ENCODE measurements around the gene HOXB1.

HOXB1 gene

DNA sequence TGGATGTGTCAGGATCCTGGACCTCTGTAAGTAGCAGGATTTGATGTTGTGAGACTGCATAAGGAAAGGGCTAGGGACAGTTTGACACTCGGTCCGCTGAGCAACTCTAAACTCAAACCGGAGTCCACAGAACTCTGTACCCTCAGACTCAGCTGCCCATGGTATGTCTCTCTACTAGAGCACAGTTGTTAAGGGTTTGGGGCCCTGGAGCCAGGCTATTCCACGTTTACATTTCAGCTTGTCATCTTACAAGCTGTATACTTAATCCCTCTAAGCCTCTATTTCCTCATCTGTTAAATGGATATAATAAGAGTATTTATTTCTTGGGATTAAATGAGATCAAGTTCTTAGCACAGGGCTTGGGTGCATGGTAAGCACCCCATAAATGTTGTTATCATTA lies 27.9 kb downstream of the HOXB1 start:
- TF ChIP-seq, protein P1, sequence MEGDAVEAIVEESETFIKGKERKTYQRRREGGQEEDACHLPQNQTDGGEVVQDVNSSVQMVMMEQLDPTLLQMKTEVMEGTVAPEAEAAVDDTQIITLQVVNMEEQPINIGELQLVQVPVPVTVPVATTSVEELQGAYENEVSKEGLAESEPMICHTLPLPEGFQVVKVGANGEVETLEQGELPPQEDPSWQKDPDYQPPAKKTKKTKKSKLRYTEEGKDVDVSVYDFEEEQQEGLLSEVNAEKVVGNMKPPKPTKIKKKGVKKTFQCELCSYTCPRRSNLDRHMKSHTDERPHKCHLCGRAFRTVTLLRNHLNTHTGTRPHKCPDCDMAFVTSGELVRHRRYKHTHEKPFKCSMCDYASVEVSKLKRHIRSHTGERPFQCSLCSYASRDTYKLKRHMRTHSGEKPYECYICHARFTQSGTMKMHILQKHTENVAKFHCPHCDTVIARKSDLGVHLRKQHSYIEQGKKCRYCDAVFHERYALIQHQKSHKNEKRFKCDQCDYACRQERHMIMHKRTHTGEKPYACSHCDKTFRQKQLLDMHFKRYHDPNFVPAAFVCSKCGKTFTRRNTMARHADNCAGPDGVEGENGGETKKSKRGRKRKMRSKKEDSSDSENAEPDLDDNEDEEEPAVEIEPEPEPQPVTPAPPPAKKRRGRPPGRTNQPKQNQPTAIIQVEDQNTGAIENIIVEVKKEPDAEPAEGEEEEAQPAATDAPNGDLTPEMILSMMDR (conservative IDR thresholded peaks at IDR 0.05; ENCODE audit: control insufficient read depth, insufficient read depth, low read depth, low read length), result no peak
- no peak overlapping the region for H3K4me3 ChIP-seq (ENCODE audit: control insufficient read depth, low read depth, low read length)
- no peak for DNase-seq (ENCODE audit: low read depth)

DNA sequence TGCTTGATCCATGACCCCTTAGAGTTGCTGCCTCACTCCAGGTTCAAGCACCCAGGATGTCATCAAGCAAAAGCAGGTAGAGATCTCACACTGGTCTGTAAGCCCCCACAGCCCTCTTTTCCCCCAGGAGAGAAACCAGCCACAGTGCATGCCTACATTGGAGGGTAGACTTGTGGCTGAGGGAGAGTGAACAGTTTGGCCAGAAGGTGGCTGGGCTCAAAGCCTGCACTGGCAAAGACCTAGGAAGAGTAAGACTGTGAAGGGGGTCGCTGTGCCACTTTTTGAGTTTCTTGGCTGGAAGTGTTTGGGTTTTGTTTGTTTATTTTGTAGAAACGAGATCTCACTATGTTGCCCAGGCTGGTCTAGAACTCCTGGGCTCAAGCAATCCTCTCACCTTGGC lies 28.5 kb downstream of the HOXB1 start:
- DNase-seq (ENCODE audit: low read depth), result no peak
- H3K4me3 ChIP-seq (ENCODE audit: control insufficient read depth, low read depth, low read length), result no peak overlapping the region
- TF ChIP-seq, protein P1 (conservative IDR thresholded peaks at IDR 0.05; ENCODE audit: control insufficient read depth, insufficient read depth, low read depth, low read length), result no peak

DNA sequence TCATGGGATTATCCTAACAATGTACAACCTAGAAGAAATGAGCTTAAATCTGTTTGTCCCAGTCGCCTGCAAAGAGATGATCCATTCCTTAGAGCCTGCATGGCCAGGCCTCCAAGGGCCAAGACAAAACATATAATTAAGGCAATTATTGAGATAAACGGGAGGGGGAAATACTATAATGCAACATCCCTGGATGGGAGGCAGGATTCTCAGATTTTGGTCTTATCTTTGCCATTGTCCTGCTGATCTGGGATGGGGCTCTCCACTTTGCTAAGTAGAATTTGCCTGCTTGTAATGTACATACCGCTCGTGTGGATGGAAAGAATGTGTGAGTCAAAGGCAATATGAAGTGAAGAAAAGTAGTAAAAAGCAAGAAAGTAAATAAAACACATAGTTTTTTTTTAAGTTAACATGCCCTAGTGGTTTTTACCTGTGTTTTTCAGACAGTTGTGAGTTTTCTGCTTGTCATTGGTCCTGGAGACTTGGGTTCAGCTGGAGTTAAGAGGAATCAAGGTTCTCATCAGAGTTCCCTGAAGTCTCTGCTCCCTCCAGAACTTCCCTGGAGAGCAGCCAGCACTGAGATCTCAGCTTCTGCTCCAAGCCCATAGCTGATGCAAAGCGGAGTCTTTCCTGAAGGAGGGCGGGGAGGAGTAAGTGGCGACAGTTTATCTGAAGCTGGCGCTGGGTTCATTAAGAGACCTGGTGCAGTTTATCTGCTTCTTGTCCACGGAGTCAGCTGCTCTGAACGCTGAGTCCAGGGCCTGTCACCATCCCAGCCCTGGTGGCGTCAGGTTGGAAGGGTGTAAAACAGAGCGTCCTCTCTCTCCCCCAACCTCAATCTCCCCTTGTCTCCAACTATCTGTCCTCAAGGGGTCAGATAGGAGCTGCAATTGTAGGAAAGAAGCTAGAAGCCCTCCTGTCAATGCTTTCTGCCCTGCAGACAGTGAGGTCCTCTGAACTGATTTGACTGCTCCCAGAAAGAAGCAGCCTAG lies 30.1 kb downstream of the HOXB1 start:
- H3K4me3 ChIP-seq (ENCODE audit: control insufficient read depth, low read depth, low read length), result no peak overlapping the region
- TF ChIP-seq, protein P1 (conservative IDR thresholded peaks at IDR 0.05; ENCODE audit: control insufficient read depth, insufficient read depth, low read depth, low read length), result no peak
- DNase-seq (ENCODE audit: low read depth), result no peak

DNA sequence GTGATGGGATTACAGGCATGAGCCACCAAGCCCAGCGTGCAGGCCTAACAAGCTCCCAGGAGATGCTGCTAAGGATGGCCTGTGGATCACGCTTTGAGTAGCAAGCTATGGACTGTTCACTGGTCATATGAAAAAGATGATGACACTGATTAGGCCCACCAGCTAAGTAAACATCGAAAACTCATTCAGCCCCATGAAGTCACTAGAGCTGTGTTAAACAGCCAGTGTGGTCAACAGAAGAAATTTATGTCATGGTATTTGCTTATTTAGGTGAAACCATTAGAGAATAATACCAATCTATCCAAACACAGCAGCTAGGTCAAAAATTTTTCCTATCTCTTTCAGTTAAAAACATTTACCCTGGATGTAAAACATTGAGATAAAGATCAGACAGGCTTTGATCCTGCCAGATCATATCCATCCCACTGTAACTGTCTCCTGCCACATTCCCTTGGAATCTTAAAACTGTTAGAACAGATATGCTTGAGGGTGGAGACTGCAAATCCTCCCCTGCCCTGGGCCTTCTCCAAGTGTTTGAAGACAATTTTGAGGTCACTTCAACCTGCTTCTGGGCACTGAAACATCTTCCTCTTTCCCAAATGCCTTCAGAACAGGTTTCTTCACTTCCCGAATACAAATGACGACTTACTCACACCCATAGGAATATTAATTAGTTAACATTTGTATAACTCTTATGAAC lies 30.9 kb downstream of the HOXB1 start:
- DNase-seq (ENCODE audit: low read depth), result no peak
- H3K4me3 ChIP-seq (ENCODE audit: control insufficient read depth, low read depth, low read length), result no peak overlapping the region
- TF ChIP-seq, protein P1 (conservative IDR thresholded peaks at IDR 0.05; ENCODE audit: control insufficient read depth, insufficient read depth, low read depth, low read length), result no peak

DNA sequence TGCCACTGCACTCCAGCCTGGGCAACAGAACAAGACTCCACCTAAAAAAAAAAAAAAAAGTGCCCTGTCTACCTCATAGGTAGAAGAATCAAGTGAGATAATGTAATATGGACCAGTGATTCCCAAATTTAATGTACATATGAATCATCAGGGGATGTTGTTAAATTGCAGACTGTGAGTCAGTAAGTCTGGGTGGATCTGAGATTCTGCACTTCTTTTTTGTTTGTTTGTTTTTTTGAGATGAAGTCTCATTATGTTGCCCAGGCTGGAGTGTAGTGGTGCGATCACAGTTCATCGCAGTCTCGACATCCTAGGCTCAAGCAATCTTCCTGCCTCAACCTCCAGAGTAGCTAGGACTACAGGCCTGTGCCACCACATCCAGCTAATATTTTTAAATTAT lies 31.6 kb downstream of the HOXB1 start:
- TF ChIP-seq, protein P1 (conservative IDR thresholded peaks at IDR 0.05; ENCODE audit: control insufficient read depth, insufficient read depth, low read depth, low read length), result no peak
- peak; percentile 73 for DNase-seq (ENCODE audit: low read depth)
- no peak overlapping the region for H3K4me3 ChIP-seq (ENCODE audit: control insufficient read depth, low read depth, low read length)

DNA sequence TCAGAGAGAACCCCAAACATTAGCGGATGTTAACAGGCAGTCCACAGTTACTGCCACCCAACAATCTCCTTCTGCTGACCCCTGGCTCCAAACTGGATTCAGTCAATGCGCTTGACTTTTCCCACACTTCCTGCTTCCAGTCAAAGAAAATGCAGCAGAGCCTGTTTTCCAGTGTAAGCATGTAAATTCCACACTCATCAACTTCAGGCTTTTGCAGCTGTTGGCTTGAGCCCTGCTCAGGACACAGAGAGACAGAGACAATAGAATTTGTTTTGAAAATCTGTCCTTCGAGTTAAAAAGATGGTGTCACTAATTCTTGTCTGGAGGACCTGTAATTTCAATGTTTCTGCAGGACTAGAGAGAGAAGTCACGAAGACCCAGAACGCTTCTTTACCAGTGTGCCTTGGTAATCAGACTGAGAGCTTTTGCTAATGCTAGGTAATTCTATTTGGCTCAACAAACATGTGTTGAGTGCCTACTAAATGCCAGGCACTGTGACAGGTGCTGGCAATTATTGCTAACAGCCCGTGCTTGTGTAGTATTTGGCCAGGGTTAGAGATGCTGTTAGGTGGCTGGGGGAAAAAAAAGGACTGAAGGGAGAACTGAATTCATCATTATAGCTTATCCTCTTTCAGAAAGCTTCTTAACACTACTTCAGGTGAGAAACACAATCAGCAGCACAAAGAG lies 32.5 kb downstream of the HOXB1 start:
- no peak for DNase-seq (ENCODE audit: low read depth)
- no peak overlapping the region for H3K4me3 ChIP-seq (ENCODE audit: control insufficient read depth, low read depth, low read length)
- TF ChIP-seq, protein P1 (conservative IDR thresholded peaks at IDR 0.05; ENCODE audit: control insufficient read depth, insufficient read depth, low read depth, low read length), result no peak

All from fibroblast of mammary gland (primary cell).